Right lobe of liver (tissue), 4 donors: ENCODE data around the gene FANK1.

ENCODE experiments used
- POLR2A ChIP-seq: fragments of 450-650 bp; IDR thresholded peaks from one replicate; pipeline ENCODE4 v1.6.1; 2017; ENCODE audit warnings: antibody characterized with exemption, mild to moderate bottlenecking
- TF ChIP-seq, protein P1 (sequence below), 4 donors: fragments of 200-600 bp in 3 of 4; fragments of 450-650 bp in 1 of 4; IDR thresholded peaks; one replicate each; pipeline versions ENCODE4 v1.5.1 to v1.8.0; 2016 to 2022; ENCODE audit warnings: antibody characterized with exemption in 4 of 4, mild to moderate bottlenecking in 2 of 4
- donor health status: DM: no; HTN: no; CAD: no.
- donor health status: DM: no; HTN: no; CAD: no.
- donor health status: DM: no; HTN: yes; CAD: no.

DNA sequence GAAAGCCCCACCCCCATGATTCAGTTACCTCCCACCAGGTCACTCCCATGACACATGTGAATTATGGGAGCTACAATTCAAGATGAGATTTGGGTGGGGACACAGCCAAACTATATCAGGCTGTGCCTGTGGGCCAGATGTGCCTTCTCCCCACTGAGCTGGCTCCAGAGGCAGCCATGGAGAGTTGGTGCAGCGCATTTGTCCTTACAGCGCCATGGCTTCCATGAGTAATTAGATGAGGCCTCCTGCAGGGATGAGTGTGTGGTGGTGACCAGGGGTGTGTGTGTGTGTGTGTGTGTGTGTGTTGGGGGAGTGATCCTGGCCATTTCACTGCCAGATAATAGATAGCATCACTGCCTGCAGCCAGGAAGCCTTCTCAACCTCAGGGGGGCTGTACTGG, 94.6 kb downstream of the FANK1 start:
- TF ChIP-seq, protein P1, sequence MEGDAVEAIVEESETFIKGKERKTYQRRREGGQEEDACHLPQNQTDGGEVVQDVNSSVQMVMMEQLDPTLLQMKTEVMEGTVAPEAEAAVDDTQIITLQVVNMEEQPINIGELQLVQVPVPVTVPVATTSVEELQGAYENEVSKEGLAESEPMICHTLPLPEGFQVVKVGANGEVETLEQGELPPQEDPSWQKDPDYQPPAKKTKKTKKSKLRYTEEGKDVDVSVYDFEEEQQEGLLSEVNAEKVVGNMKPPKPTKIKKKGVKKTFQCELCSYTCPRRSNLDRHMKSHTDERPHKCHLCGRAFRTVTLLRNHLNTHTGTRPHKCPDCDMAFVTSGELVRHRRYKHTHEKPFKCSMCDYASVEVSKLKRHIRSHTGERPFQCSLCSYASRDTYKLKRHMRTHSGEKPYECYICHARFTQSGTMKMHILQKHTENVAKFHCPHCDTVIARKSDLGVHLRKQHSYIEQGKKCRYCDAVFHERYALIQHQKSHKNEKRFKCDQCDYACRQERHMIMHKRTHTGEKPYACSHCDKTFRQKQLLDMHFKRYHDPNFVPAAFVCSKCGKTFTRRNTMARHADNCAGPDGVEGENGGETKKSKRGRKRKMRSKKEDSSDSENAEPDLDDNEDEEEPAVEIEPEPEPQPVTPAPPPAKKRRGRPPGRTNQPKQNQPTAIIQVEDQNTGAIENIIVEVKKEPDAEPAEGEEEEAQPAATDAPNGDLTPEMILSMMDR (IDR thresholded peaks at IDR 0.05): no peak
- TF ChIP-seq POLR2A: no peak
